ENCODE measurements around the gene MAG. TPM values are rescaled to one million over a fixed set of nuclear protein-coding genes. Genes with fewer than 3 reads are reported as not detected.
A peak's percentile ranks its signal among the peaks of the same experiment; 100 is the strongest.

MAG gene
- total and polyA plus RNA-seq, 2 of the 13 experiments (the other 11 are each of a cell fraction or from before 2014, with no cell fraction given), result 0.20 to 1.3 TPM

GRCh38 chr19:35315883-35316282 lies 23.9 kb downstream of the MAG start (continued):
- no peak for TF ChIP-seq ATF4 (CRISPR knock-in tag; IDR thresholded peaks at IDR 0.05)
- no peak for TF ChIP-seq MTF1 (CRISPR knock-in tag; IDR thresholded peaks at IDR 0.05)
- no peak for TF ChIP-seq SYNCRIP (IDR thresholded peaks at IDR 0.05; ENCODE audit: insufficient read depth, low read depth, low read length)
- no peak; the same call in 1 of the 2 replicates for TF ChIP-seq PATZ1 (CRISPR knock-in tag; IDR thresholded peaks at IDR 0.05)
- no peak for TF ChIP-seq ZNF749 (CRISPR knock-in tag; IDR thresholded peaks at IDR 0.05; ENCODE audit: borderline replicate concordance)
- no peak for TF ChIP-seq POGZ (CRISPR knock-in tag; IDR thresholded peaks at IDR 0.05)
- TF ChIP-seq POLR2AphosphoS5 (IDR thresholded peaks at IDR 0.05; ENCODE audit: low read depth, low read length), result no peak
- TF ChIP-seq BHLHE40 (IDR thresholded peaks at IDR 0.05; ENCODE audit: low read length), result no peak
- TF ChIP-seq, protein P1, sequence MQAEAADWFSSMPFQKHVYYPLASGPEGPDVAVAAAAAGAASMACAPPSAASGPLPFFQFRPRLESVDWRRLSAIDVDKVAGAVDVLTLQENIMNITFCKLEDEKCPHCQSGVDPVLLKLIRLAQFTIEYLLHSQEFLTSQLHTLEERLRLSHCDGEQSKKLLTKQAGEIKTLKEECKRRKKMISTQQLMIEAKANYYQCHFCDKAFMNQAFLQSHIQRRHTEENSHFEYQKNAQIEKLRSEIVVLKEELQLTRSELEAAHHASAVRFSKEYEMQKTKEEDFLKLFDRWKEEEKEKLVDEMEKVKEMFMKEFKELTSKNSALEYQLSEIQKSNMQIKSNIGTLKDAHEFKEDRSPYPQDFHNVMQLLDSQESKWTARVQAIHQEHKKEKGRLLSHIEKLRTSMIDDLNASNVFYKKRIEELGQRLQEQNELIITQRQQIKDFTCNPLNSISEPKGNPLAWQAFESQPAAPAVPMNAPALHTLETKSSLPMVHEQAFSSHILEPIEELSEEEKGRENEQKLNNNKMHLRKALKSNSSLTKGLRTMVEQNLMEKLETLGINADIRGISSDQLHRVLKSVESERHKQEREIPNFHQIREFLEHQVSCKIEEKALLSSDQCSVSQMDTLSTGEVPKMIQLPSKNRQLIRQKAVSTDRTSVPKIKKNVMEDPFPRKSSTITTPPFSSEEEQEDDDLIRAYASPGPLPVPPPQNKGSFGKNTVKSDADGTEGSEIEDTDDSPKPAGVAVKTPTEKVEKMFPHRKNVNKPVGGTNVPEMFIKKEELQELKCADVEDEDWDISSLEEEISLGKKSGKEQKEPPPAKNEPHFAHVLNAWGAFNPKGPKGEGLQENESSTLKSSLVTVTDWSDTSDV (CRISPR knock-in tag; IDR thresholded peaks at IDR 0.05), result no peak
- no peak for TF ChIP-seq ZNF30 (CRISPR knock-in tag; IDR thresholded peaks at IDR 0.05)
- no peak for TF ChIP-seq ZNF503 (CRISPR knock-in tag; IDR thresholded peaks at IDR 0.05)
- peak; percentile 30; the same call in 1 of the 2 replicates for TF ChIP-seq ZSCAN31 (CRISPR knock-in tag; IDR thresholded peaks at IDR 0.05; ENCODE audit: low read depth)
- no peak for TF ChIP-seq EZH2 (conservative IDR thresholded peaks at IDR 0.05; ENCODE audit: low read depth, low read length)
- TF ChIP-seq ZNF766 (CRISPR knock-in tag; IDR thresholded peaks at IDR 0.05; ENCODE audit: borderline replicate concordance), result no peak
- 0 out of 2 replicates have a peak, but pooled peaks have one; percentile 34 for TF ChIP-seq ZSCAN29 (CRISPR knock-in tag; conservative IDR thresholded peaks at IDR 0.05)
- no peak for TF ChIP-seq CHD4 (IDR thresholded peaks at IDR 0.05; ENCODE audit: borderline replicate concordance, low read length)
- TF ChIP-seq FOXK2 (IDR thresholded peaks at IDR 0.05), result no peak
- no peak for TF ChIP-seq ZNF230 (CRISPR knock-in tag; IDR thresholded peaks at IDR 0.05)
- no peak for TF ChIP-seq TAF15 (IDR thresholded peaks at IDR 0.05; ENCODE audit: low read depth, low read length, poor library complexity, severe bottlenecking)
- no peak for TF ChIP-seq ZNF549 (CRISPR knock-in tag; IDR thresholded peaks at IDR 0.05)
- TF ChIP-seq MAFF (IDR thresholded peaks at IDR 0.05; ENCODE audit: low read depth, low read length), result no peak
- no peak for TF ChIP-seq ZNF598 (CRISPR knock-in tag; IDR thresholded peaks at IDR 0.05; ENCODE audit: borderline replicate concordance)
- TF ChIP-seq RAD21 (CRISPR knock-in tag; IDR thresholded peaks at IDR 0.05), result peak; percentile 81
- no peak for TF ChIP-seq NPAS2 (CRISPR knock-in tag; IDR thresholded peaks at IDR 0.05; ENCODE audit: borderline replicate concordance)
- TF ChIP-seq ZNF460 (CRISPR knock-in tag; IDR thresholded peaks at IDR 0.05; ENCODE audit: borderline replicate concordance), result no peak
